H1 (cell line): ENCODE results near the gene VTI1B. TPM values are rescaled to one million over a fixed set of nuclear protein-coding genes. Genes with fewer than 3 reads are reported as not detected.

Source experiments
- CTCF ChIA-PET: fragments of 300-600 bp; sonication (Branson Sonifier 250); formaldehyde crosslinking; loops from one replicate; lab custom pipeline; 2021; ENCODE audit not compliant: partially characterized antibody; lab: Charles Lee
- POLR2A ChIA-PET: fragments of 300-600 bp; sonication (Branson Sonifier 250); formaldehyde crosslinking; loops from one replicate; lab custom pipeline; 2021; ENCODE audit warnings: inconsistent platforms; ENCODE audit not compliant: partially characterized antibody; lab: Charles Lee
- DNase-seq, 2 experiments: peaks; one replicate each; pipeline versions ENCODE4 v3.0.0 to v3.0.0-alpha.2; 2010 to 2022; ENCODE audit warnings: low spot score in 2 of 2, low read depth in 1 of 2, mixed read lengths in 1 of 2
- FAIRE-seq: peaks from 2 replicates; lab custom pipeline; 2011; peaks lifted over from hg19 to GRCh38; lab: Jason Lieb, UNC
- H2AFZ ChIP-seq: 2 replicates; pipeline ENCODE4 v1.8.1; 2012; ENCODE audit warnings: low read length, inconsistent platforms
- H2AK5ac ChIP-seq: 2 replicates; pipeline ENCODE4 v1.6.1; 2013; ENCODE audit warnings: low read depth, low read length
- H2BK120ac ChIP-seq: replicated peaks from 2 replicates; pipeline ENCODE3; 2013; ENCODE audit warnings: low read depth, low read length, inconsistent platforms
- H2BK12ac ChIP-seq: 2 replicates; pipeline ENCODE4 v1.6.1; 2013; ENCODE audit warnings: low read depth, low read length
- H2BK15ac ChIP-seq: 2 replicates; pipeline ENCODE4 v1.6.1; 2013; ENCODE audit warnings: low read length
- H2BK20ac ChIP-seq: 2 replicates; pipeline ENCODE4 v1.6.1; 2013; ENCODE audit warnings: low read length
- H2BK5ac ChIP-seq: 2 replicates; pipeline ENCODE4 v1.6.1; 2013; ENCODE audit warnings: low read depth, low read length
- H3K14ac ChIP-seq: 2 replicates; pipeline ENCODE4 v1.6.1; 2013; ENCODE audit warnings: inconsistent platforms; ENCODE audit not compliant: insufficient read length
- H3K18ac ChIP-seq: 2 replicates; pipeline ENCODE4 v1.6.1; 2013; ENCODE audit warnings: low read length; ENCODE audit errors: extremely low read depth
- H3K23ac ChIP-seq: 2 replicates; pipeline ENCODE4 v1.6.1; 2013; ENCODE audit warnings: inconsistent platforms; ENCODE audit not compliant: insufficient read length
- H3K23me2 ChIP-seq: 2 replicates; pipeline ENCODE4 v1.6.1; 2013; ENCODE audit warnings: low read depth, low read length
- H3K27ac ChIP-seq: 2 replicates; pipeline ENCODE4 v1.6.1; 2011; ENCODE audit warnings: low read depth, low read length, inconsistent platforms
- H3K27me3 ChIP-seq, 4 experiments: replicated peaks in 1 of 4; 1 replicate in 1 of 4; 2 replicates in 3 of 4; pipeline versions ENCODE4 v1.6.1 to v1.8.1; 2011 to 2013; ENCODE audit warnings: low read length in 3 of 4, mild to moderate bottlenecking in 3 of 4, inconsistent platforms in 2 of 4, mixed read lengths in 2 of 4, moderate library complexity in 1 of 4; ENCODE audit not compliant: control insufficient read depth in 3 of 4, insufficient read depth in 3 of 4; ENCODE audit errors: extremely low read depth in 1 of 4
- H3K36me3 ChIP-seq, 4 experiments: 2 replicates each; pipeline versions ENCODE4 v1.6.1 to v1.8.1; 2011 to 2013; ENCODE audit warnings: mild to moderate bottlenecking in 4 of 4, low read length in 3 of 4, moderate library complexity in 2 of 4, control low read depth in 1 of 4, inconsistent platforms in 1 of 4; ENCODE audit not compliant: insufficient read depth in 4 of 4, control insufficient read depth in 2 of 4
- H3K4ac ChIP-seq: replicated peaks from 2 replicates; pipeline ENCODE3; 2013; ENCODE audit warnings: low read length, low read depth, mixed read lengths, inconsistent platforms; ENCODE audit not compliant: insufficient read length
- H3K4me1 ChIP-seq, 4 experiments: replicated peaks in 1 of 4; 1 replicate in 1 of 4; 2 replicates in 3 of 4; pipeline versions ENCODE4 v1.6.1 to v1.8.1; 2011 to 2013; ENCODE audit warnings: low read length in 3 of 4, inconsistent platforms in 2 of 4, mixed read lengths in 1 of 4; ENCODE audit not compliant: insufficient read depth in 4 of 4, control insufficient read depth in 3 of 4
- H3K4me2 ChIP-seq, 2 experiments: 2 replicates each; pipeline versions ENCODE4 v1.6.1 to v1.8.1; 2011 to 2013; ENCODE audit warnings: low read depth in 2 of 2, low read length in 2 of 2, control low read depth in 1 of 2, inconsistent platforms in 1 of 2, mild to moderate bottlenecking in 1 of 2; ENCODE audit not compliant: insufficient read depth in 1 of 2
- H3K4me3 ChIP-seq, 4 experiments: fragments of 200-600, 300-600 bp in 1 of 4; sonication (generic), shearing (Covaris generic), sonication (Bioruptor Twin) in 1 of 4; 2 replicates each; pipeline versions ENCODE4 v1.5.1 to v1.8.1; 2011 to 2016; ENCODE audit warnings: low read length in 4 of 4, low read depth in 3 of 4, control low read depth in 2 of 4, inconsistent platforms in 2 of 4, mild to moderate bottlenecking in 2 of 4, mixed read lengths in 1 of 4, moderate library complexity in 1 of 4; ENCODE audit not compliant: insufficient read depth in 2 of 4; ENCODE audit errors: extremely low read depth in 1 of 4
- H3K56ac ChIP-seq: replicated peaks from 2 replicates; pipeline ENCODE3; 2013; ENCODE audit warnings: low read depth, mild to moderate bottlenecking, mixed read lengths, low read length, inconsistent platforms; ENCODE audit not compliant: insufficient read length
- H3K79me1 ChIP-seq: 2 replicates; pipeline ENCODE4 v1.6.1; 2013; ENCODE audit warnings: low read depth, low read length, control low read depth
- H3K79me2 ChIP-seq, 2 experiments: 2 replicates each; pipeline versions ENCODE4 v1.6.1 to v1.8.1; 2012 to 2013; ENCODE audit warnings: low read length in 2 of 2, mild to moderate bottlenecking in 2 of 2, inconsistent platforms in 1 of 2; ENCODE audit not compliant: insufficient read depth in 2 of 2, control insufficient read depth in 1 of 2
- H3K9ac ChIP-seq, 4 experiments: replicated peaks in 1 of 4; 1 replicate in 1 of 4; 2 replicates in 3 of 4; pipeline versions ENCODE4 v1.6.1 to v1.8.1; 2011 to 2013; ENCODE audit warnings: low read depth in 3 of 4, low read length in 3 of 4, control low read depth in 2 of 4, mild to moderate bottlenecking in 2 of 4, moderate library complexity in 2 of 4, inconsistent platforms in 1 of 4; ENCODE audit errors: extremely low read depth in 1 of 4
- H3K9me3 ChIP-seq, 2 experiments: 2 replicates each; pipeline versions ENCODE4 v1.6.1 to v1.8.1; 2012 to 2013; ENCODE audit warnings: mild to moderate bottlenecking in 2 of 2, moderate library complexity in 2 of 2, control low read depth in 1 of 2, inconsistent platforms in 1 of 2, low read depth in 1 of 2, low read length in 1 of 2, mixed read lengths in 1 of 2; ENCODE audit not compliant: insufficient read depth in 2 of 2
- H4K20me1 ChIP-seq, 2 experiments: replicated peaks in 1 of 2; 2 replicates each; pipeline versions ENCODE3 to v1.8.1; 2011 to 2013; ENCODE audit warnings: inconsistent platforms in 2 of 2, low read length in 2 of 2, mild to moderate bottlenecking in 1 of 2; ENCODE audit not compliant: insufficient read depth in 2 of 2, control insufficient read depth in 1 of 2
- H4K5ac ChIP-seq: 2 replicates; pipeline ENCODE4 v1.6.1; 2013; ENCODE audit warnings: low read length, low read depth, mixed read lengths, inconsistent platforms; ENCODE audit not compliant: insufficient read length
- H4K8ac ChIP-seq: 2 replicates; pipeline ENCODE4 v1.8.0; 2013; ENCODE audit warnings: mild to moderate bottlenecking, moderate library complexity, low read length, inconsistent platforms; ENCODE audit not compliant: insufficient read depth; ENCODE audit errors: extremely low read depth
- H4K91ac ChIP-seq: replicated peaks from 2 replicates; pipeline ENCODE3; 2013; ENCODE audit warnings: low read length, mixed read lengths, inconsistent platforms; ENCODE audit not compliant: insufficient read length
- CBX5 ChIP-seq: fragments of 300-800, 300-1000 bp; sonication (generic); IDR thresholded peaks from 2 replicates; pipeline ENCODE4 v1.7.1; 2016; ENCODE audit warnings: antibody characterized with exemption, low read length, low read depth
- CHD2 ChIP-seq: IDR thresholded peaks from 2 replicates; pipeline ENCODE4 v1.6.1; 2012; ENCODE audit warnings: low read length, improper control_type of control experiment
- EZH2 ChIP-seq: fragments of 200-600 bp; sonication (generic); IDR thresholded peaks from 2 replicates; pipeline ENCODE4 v1.7.1; 2012; ENCODE audit warnings: low read depth, mild to moderate bottlenecking, moderate library complexity, low read length, inconsistent platforms; ENCODE audit not compliant: severe bottlenecking
- GTF2F1 ChIP-seq: IDR thresholded peaks from 2 replicates; pipeline ENCODE4 v1.6.1; 2012; ENCODE audit warnings: low read depth, low read length, improper control_type of control experiment, borderline replicate concordance
- JUN ChIP-seq: IDR thresholded peaks from 2 replicates; pipeline ENCODE4 v1.6.1; 2011; ENCODE audit warnings: low read depth, mild to moderate bottlenecking, improper control_type of control experiment, low read length
- MAX ChIP-seq: IDR thresholded peaks from 2 replicates; pipeline ENCODE4 v1.6.1; 2012; ENCODE audit warnings: inconsistent platforms
- NANOG ChIP-seq: IDR thresholded peaks from 2 replicates; pipeline ENCODE4 v1.6.1; 2011; ENCODE audit warnings: low read length, low read depth, mild to moderate bottlenecking, inconsistent platforms; ENCODE audit not compliant: insufficient read depth, poor library complexity, severe bottlenecking
- POLR2A ChIP-seq, 2 experiments: IDR thresholded peaks; 1 replicate in 1 of 2; 2 replicates in 1 of 2; pipeline ENCODE4 v1.6.1; 2011; ENCODE audit warnings: low read depth in 2 of 2, low read length in 2 of 2, mild to moderate bottlenecking in 2 of 2; ENCODE audit errors: control extremely low read depth in 1 of 2
- RNF2 ChIP-seq: fragments of 200-900, 300-1000 bp; sonication (generic); IDR thresholded peaks from 2 replicates; pipeline ENCODE4 v1.7.1; 2016; ENCODE audit warnings: borderline replicate concordance, low read depth, mild to moderate bottlenecking, antibody characterized with exemption, low read length; ENCODE audit not compliant: poor library complexity, severe bottlenecking; ENCODE audit errors: missing control alignments
- SAP30 ChIP-seq: fragments of 300-600 bp; sonication (generic); IDR thresholded peaks from 2 replicates; pipeline ENCODE4 v1.7.1; 2012; ENCODE audit warnings: low read length, moderate library complexity, mild to moderate bottlenecking, inconsistent platforms; ENCODE audit not compliant: insufficient read depth, insufficient replicate concordance
- SP1 ChIP-seq: IDR thresholded peaks from 2 replicates; pipeline ENCODE4 v1.6.1; 2011; ENCODE audit warnings: low read depth, low read length
- TAF1 ChIP-seq: IDR thresholded peaks from 2 replicates; pipeline ENCODE4 v1.6.1; 2011; ENCODE audit warnings: mild to moderate bottlenecking, low read depth, low read length
- TEAD4 ChIP-seq: IDR thresholded peaks from 2 replicates; pipeline ENCODE4 v1.6.1; 2012; ENCODE audit warnings: low read depth, low read length, inconsistent platforms, mixed read lengths
- ZNF274 ChIP-seq: IDR thresholded peaks from 2 replicates; pipeline ENCODE4 v1.7.0; 2012; ENCODE audit warnings: low read length, borderline replicate concordance; ENCODE audit errors: extremely low read depth
- WGBS, 2 experiments: shearing (Covaris generic) in 1 of 2; methylation state at CpG; one replicate each; pipeline versions ENCODE4 v1.1.6 to v1.1.7; 2013 to 2015; ENCODE audit warnings: low lambda C conversion rate in 2 of 2, mixed read lengths in 2 of 2, inconsistent platforms in 1 of 2, low coverage in 1 of 2, missing lambda C conversion rate in 1 of 2; ENCODE audit not compliant: insufficient replicate concordance in 2 of 2, insufficient coverage in 1 of 2, insufficient read length in 1 of 2; ENCODE audit errors: extremely low coverage in 1 of 2, missing lambda C conversion rate in 1 of 2; 5-methylcytosine and 5-hydroxymethylcytosine counted together
- polyA plus RNA-seq, 7 experiments: library from polyadenylated mRNA; depleted of rRNA in 3 of 7; stranded (reverse) in 5 of 7; unstranded in 2 of 7; fragments of >200 nt in 5 of 7; fragments of 200-250 nt in 2 of 7; gene quantifications; 1 replicate in 5 of 7; 2 replicates in 1 of 7; 4 replicates in 1 of 7; pipeline versions ENCODE4 v1.2.1 to v1.2.3, GENCODE V29; 2011 to 2013; ENCODE audit warnings: missing spikeins in 2 of 7, mixed read lengths in 2 of 7
- total RNA-seq: library from RNA; stranded (reverse); fragmentation: NEBNext Ultra II Directional; extraction: Animal tissue kit (Norgen Biotek cat#: 25700); gene quantifications from 2 replicates; pipeline ENCODE4 v1.2.1, GENCODE V29; 2021

The VTI1B gene
- total and polyA plus RNA-seq, 2 of the 8 experiments (the other 6 are each of a cell fraction or from before 2014, with no cell fraction given), result 28.1 to 98.7 TPM

GRCh38 chr14:67636361-67636919 is 38.0 kb downstream of the VTI1B start:
- H2BK20ac ChIP-seq, result no peak overlapping the region
- H2BK120ac ChIP-seq, result no peak overlapping the region
- no peak overlapping the region for H2BK5ac ChIP-seq
- CTCF ChIA-PET, result interaction anchor here (2.4 kb wide), 1 partner anchor 17 kb away, joined by 15 read pairs; the partner anchor contains the start of gene ARG2
- H3K23ac ChIP-seq, result no peak overlapping the region
- no peak overlapping the region for H3K14ac ChIP-seq
- no peak overlapping the region for H3K18ac ChIP-seq
- H2BK12ac ChIP-seq, result no peak overlapping the region
- no peaks in the 10 kb centered on the region for H3K79me2 ChIP-seq
- H2AK5ac ChIP-seq, result no peak overlapping the region
- H3K56ac ChIP-seq, result no peak overlapping the region
- no peaks in the 10 kb centered on the region for H3K23me2 ChIP-seq
- H3K4me2 ChIP-seq, result no peak overlapping the region
- WGBS, 2 experiments, result 96% methylated on average over 3 of the region's 3 CpGs; no CpG with 5 or more reads in 1 of the 2 experiments
- no peaks in the 10 kb centered on the region for H3K27me3 ChIP-seq
- no peak for FAIRE-seq
- DNase-seq, result no peak
- H3K4me1 ChIP-seq, result no peaks in the 10 kb centered on the region
- H3K36me3 ChIP-seq, result no peaks in the 10 kb centered on the region
- no peaks in the 10 kb centered on the region; the same call in 1 of the 2 replicates for H3K79me1 ChIP-seq
- H2AFZ ChIP-seq, result no peak overlapping the region
- no peak overlapping the region for H3K27ac ChIP-seq
- no peak overlapping the region for H3K4me3 ChIP-seq
- no peaks in the 10 kb centered on the region for H3K9me3 ChIP-seq
- H4K20me1 ChIP-seq, result peaks cover 2 to 4% of the 10 kb centered on the region in 2 experiments
- POLR2A ChIA-PET, result no interaction called here
- no peak overlapping the region for H4K8ac ChIP-seq
- no peak overlapping the region for H3K4ac ChIP-seq
- H3K9ac ChIP-seq, result no peak overlapping the region
- no peak overlapping the region for H2BK15ac ChIP-seq
- H4K91ac ChIP-seq, result no peak overlapping the region
- no peak overlapping the region for H4K5ac ChIP-seq
- TF ChIP-seq GTF2F1 (no peak), SP1 (no peak), RNF2 (no peak), TEAD4 (no peak), MAX (no peak), NANOG (no peak), SAP30 (no peak), ZNF274 (no peak), POLR2A (IDR thresholded peaks at IDR 0.05; ENCODE audit: control extremely low read depth in 1 of 2, low read depth in 2 of 2, low read length in 2 of 2) (no peak), EZH2 (no peak), CBX5 (no peak), JUN (no peak), TAF1 (no peak), CHD2 (no peak)
